Bronchial smooth muscle cell (primary cell): ENCODE results near the gene GLO1. TPM values are rescaled to one million over a fixed set of nuclear protein-coding genes. Genes with fewer than 3 reads are reported as not detected.

Experiments used
- total RNA-seq: library from RNA; depleted of rRNA; stranded (reverse); fragments of >200 nt; gene quantifications from 2 replicates; pipeline ENCODE4 v1.2.1, GENCODE V29; 2014

The GLO1 gene
- 47.1 and 83.2 TPM in 2 replicates for total RNA-seq

GRCh38 chr6:38702558-38703397 is at the start of gene GLO1:
Gene GLO1, minus strand, starts transcription at chr6:38703145. Its CDS starts 91 bp downstream, at chr6:38703054.

GRCh38 chr6:38715016-38715689 is 12.2 kb upstream of the GLO1 start, which contains the start of gene DNAH8:
Gene DNAH8, plus strand, starts transcription at chr6:38715311. Its CDS starts 7,499 bp downstream, at chr6:38722810.

GRCh38 chr6:38639498-38640215 is 63.3 kb downstream of the GLO1 start, which contains the start of gene BTBD9:
Gene BTBD9, minus strand, starts transcription at chr6:38639929.

Other genes starting within 250 kb of the GLO1 start
- gene BTBD9, start 63.2 kb downstream of the GLO1 start, total RNA-seq: 8.0 and 11.8 TPM in 2 replicates
- under 0.01 TPM in 1 of 2 replicates, not detected in the other for gene DNAH8, start 12.2 kb upstream of the GLO1 start, total RNA-seq